Right ventricle myocardium superior (tissue), 1 donor: Measurements from ENCODE around the gene RMND1. TPM values are rescaled to one million over a fixed set of nuclear protein-coding genes. Genes with fewer than 3 reads are reported as not detected.
"Not testable (repeated sequence)": the region's sequence is repeated elsewhere in the genome, so short reads cannot be mapped to it uniquely, and the experiment has no call there.

Experiments used
- ATAC-seq: fragments of 200-7000 bp; cut with Tn5 transposase; one replicate; pipeline ENCODE4 v1.9.1; 2020; ENCODE audit warnings: mild to moderate bottlenecking; ENCODE audit not compliant: poor library complexity
- DNase-seq: peaks from one replicate; pipeline ENCODE4 v3.0.0-alpha.2; 2020
- intact Hi-C: fragments of 100-400 bp; cut with DNase I; formaldehyde crosslinking; loops from one replicate; pipeline ENCODE4 v1.11.2; 2022
- total RNA-seq: library from RNA; stranded (reverse); fragmentation: NEBNext Ultra II Directional; extraction: Animal tissue kit (Norgen Biotek cat#: 25700); gene quantifications from one replicate; pipeline ENCODE4 v1.2.1, GENCODE V29; 2021
- donor health status: DM: no; HTN: yes; CAD: no; lungs with severe emphysema.

RMND1 gene
- total RNA-seq, 1 donor from 2014 or later = 15.5 TPM

GRCh38 chr6:151461673-151462072, 9.7 kb upstream of the RMND1 start:
- ATAC-seq (no peak), DNase-seq (no peak)
- intact Hi-C loops = no loop called here

DNA sequence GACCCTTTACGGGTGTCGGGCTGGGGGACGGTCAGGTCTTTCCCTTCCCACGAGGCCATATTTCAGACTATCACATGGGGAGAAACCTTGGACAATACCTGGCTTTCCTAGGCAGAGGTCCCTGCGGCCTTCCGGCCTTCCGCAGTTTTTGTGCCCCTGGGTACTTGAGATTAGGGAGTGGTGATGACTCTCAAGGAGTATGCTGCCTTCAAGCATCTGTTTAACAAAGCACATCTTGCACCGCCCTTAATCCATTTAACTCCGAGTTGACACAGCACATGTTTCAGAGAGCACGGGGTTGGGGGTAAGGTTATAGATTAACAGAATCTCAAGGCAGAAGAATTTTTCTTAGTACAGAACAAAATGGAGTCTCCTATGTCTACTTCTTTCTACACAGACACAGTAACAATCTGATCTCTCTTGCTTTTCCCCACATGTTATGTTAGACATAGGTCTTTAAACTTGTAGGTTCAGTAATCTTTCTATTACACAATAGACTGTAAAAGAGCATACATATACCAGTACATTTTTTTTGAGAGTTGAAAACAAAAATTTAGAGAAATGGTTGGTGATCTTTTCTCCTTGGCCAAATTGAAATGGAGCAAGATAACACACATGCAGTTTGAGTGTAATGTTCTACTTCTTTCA, 3.9 kb upstream of the RMND1 start:
- intact Hi-C loops, ATAC-seq, DNase-seq: not testable (repeated sequence)

- DNase-seq (peak; percentile 49), ATAC-seq (peak; percentile 43)
- intact Hi-C loops = no loop called here
These were observed 963 bp upstream of the RMND1 start for GRCh38 chr6:151452750-151453427.

DNA sequence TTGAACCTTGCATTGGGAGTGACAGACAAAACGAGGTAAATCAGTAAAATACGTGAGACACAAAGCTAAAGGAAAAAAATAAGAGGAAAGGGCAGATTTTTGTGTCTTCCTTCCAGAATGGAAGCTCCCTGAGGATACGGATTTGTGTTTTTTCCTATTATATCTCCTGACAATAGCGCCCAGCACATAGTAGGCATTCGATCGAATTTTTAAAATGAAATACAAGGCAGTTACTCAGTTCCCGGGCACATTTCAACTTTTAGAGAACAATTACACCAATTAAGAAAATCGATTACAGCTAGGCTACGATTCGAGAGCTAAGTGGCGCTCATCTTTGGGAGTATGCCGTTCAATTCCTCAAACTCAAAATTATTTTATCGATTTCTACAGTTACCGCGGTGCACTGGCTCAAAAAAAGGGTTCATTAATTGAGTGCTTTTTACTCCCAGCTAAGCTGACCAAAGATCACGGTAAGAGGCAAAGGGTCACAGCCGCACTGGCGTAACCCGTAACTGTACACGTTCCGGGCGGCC, 443 bp downstream of the RMND1 start:
- DNase-seq = no peak
- ATAC-seq = no peak
- intact Hi-C loops = no loop called here

DNA sequence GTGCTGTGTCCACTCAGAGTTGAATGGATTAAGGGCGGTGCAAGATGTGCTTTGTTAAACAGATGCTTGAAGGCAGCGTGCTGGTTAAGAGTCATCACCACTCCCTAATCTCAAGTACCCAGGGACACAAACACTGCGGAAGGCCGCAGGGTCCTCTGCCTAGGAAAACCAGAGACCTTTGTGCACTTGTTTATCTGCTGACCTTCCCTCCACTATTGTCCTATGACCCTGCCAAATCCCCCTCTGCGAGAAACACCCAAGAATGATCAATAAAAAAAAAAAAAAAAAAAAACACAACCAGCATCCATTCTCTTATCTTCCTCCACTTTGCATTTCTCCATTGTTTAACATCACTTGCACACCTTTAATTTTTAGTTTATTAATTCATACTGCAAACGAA, 998 bp downstream of the RMND1 start:
- ATAC-seq, intact Hi-C loops: not testable (repeated sequence)

GRCh38 chr6:151448623-151449022, 3.3 kb downstream of the RMND1 start:
- intact Hi-C loops = no loop called here
- ATAC-seq (no peak), DNase-seq (no peak)

More for the DNA sequence above, 998 bp downstream of the RMND1 start:
- not testable (repeated sequence) for DNase-seq

DNA sequence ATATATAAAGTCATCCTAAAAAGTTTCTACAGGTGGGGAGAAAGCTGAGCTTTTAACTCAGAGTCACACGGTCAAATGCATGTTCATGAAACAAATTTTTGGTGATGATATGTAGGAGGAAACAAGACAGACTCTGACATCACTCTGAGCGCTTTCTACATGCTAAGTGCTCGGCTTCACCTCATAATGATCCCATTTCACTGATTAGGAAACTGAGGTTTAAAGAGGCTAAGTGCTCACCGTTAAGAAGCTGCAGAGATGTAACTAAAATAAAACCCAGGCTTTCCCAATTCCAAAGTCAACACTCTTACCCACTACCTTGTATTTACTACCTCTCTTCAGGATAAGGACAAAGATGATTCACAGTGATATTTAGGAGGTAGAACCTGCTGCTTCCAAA, 4.7 kb downstream of the RMND1 start:
- intact Hi-C loops = no loop called here
- ATAC-seq (no peak), DNase-seq (no peak)

- DNase-seq = no peak
- intact Hi-C loops = no loop called here
- peak; percentile 57 for ATAC-seq
These were observed 6.4 kb downstream of the RMND1 start for GRCh38 chr6:151445482-151445881.

GRCh38 chr6:151443911-151444621, 7.9 kb downstream of the RMND1 start:
- no peak for DNase-seq
- intact Hi-C loops = no loop called here
- no peak for ATAC-seq

DNA sequence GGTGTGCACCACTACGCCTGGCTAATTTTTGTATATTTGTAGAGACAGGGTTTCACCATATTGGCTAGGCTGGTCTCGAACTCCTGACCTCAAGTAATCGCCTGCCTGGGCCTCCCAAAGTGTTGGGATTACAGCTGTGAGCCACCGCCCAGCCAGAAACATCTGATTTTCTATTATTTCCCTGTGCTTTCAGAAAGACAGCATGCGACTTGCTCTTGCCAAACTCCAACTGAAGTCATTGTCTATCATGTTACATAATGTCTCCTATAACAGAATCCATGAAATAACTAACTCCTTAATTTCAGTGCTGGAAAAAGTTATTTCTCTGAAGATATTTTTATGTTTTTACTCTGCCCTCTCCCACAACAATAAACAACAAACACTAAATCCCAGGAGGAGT, 8.5 kb downstream of the RMND1 start:
- DNase-seq (no peak), ATAC-seq (no peak)
- intact Hi-C loops = no loop called here

DNA sequence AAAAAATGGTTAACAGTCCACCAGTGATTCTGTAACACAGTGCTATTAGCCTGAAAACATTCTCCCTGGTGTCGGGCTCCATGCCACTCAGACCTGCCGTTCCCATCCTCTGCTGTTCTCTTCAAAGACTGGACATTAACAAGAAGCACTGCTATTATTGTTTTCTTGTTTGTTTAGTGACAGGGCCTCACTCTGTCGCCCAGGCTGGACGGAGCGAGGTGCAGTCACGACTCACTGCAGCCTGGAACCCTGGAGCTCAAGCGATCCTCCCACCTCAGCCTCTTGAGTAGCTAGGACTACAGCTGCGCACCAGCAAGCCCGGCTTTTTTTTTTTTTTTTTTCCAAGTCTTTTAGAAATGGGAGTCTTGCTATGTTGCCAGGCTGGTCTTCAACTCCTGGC, 9.6 kb downstream of the RMND1 start:
- intact Hi-C loops = no loop called here
- ATAC-seq (no peak), DNase-seq (no peak)

DNA sequence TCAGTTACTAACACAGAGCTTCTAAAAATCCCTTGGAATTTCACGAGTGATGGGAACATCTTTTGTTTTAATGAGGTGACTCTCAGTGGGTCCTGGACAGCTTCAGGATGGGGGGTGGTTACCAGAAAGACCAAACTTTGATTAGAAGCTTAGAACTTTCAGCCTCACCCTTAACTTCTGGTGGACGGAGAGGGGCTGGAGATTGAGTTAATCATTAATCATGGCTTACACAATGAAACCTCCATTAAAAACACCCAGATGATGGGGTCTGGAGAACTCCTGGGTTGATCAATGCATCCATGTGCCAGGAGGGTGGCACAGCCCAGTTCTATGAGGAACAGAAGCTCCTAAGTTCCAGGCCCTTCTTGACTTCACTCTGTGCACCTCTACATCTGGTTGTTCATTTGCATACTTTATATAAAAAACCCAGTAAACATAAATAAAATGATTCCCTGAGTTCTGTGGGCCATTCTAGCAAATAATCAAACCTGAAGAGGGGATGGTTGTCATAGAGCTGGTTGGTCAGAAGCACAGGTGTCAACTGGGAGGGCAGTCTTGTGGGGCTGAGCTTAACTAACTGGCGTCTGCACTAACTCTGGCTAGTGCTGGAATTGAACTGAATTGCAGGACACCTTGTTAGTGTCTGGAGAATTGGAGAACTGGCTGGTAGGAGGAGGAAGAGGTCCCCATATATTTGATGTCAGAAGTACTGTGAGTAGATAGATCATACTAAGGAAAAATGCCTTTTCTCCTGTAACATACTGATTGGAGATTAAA, 10.3 kb downstream of the RMND1 start:
- ATAC-seq (no peak), DNase-seq (no peak)
- intact Hi-C loops = no loop called here

DNA sequence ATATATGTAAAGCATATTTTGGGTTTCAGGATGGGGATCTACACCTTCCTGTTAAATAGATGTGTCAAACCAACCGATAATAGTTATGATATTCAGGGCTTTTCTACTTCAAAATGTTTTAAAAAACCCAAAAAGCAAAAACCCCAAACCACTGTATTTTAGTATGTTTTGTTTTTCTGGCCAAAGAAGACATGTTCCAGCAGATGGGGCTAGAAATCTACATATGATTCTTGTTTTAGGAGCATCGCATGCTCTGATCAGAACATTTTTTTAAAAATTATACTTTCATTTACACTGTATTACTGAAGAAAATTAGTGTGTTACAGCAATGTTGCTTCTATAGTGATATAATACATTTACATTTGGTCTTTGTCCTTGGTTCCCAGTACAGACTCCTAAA, 11.0 kb downstream of the RMND1 start:
- intact Hi-C loops = no loop called here

DNA sequence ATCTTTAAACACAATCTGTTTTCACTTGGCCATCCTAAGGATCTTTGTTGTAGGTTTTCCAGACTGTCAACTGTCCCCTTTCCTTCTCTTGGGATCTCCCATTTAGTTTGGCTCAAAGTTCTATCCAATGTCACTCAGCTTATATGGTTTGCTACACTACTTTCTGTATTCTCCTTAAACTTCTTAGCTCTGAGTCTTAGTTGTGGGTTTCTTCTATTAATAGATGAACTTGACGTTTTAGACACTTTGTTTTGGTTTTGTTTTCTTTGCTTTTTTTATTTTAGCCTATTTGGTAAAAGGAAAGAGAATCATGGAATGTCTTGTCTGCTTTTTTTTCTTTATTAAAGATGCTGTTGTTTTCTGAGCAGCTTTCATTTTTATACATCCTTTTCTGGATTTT, 11.4 kb downstream of the RMND1 start:
- DNase-seq = no peak
- intact Hi-C loops = no loop called here
- ATAC-seq = no peak

More for the DNA sequence above, 11.0 kb downstream of the RMND1 start:
- ATAC-seq (no peak), DNase-seq (no peak)

- ATAC-seq (no peak), DNase-seq (no peak)
- intact Hi-C loops = no loop called here
These were observed 14.5 kb downstream of the RMND1 start for GRCh38 chr6:151437401-151437800.

DNA sequence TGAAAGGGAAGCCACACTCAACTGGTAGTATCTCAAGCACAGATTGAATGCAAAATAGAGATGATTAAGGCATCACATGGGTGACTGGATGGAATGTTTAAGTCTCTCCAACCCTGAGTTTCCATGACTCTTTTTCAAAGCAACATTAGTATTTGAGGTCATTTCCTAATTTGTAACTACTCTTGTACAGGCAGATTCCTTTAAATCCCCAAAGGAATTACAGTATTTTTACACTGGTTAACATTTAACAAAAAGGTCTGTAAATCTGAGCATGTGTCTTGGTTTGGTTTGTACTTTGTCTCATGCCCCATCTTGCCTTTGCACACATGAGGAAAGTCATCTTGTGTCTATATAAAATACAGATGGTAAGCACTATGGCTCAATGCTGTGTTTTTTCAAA, 15.1 kb downstream of the RMND1 start:
- DNase-seq (no peak), ATAC-seq (no peak)
- intact Hi-C loops = no loop called here

- ATAC-seq = no peak
- intact Hi-C loops = no loop called here
- DNase-seq = no peak
These were observed 15.6 kb downstream of the RMND1 start for GRCh38 chr6:151436300-151436699.

DNA sequence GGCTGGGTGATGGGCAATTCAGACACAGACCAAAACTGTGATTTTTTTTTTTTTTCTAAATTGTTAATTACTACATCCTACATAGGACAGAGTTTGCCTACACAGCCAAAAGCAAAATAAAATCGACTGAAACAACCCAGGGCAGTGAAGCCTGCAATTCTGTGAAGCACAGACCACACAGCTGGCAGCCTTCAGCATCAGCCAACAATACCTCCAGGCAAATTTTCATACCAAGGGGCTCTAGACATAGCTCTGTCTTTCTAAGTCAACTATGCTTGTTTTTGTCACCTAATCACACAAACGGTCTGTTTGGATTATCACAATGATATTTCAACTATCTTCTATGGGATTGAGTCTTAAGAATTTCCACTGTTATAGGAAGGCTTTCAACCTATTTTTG, 17.6 kb downstream of the RMND1 start:
- intact Hi-C loops = no loop called here
- no peak for ATAC-seq
- DNase-seq = no peak

- intact Hi-C loops = no loop called here
- DNase-seq (no peak), ATAC-seq (no peak)
These were observed 19.3 kb downstream of the RMND1 start for GRCh38 chr6:151432651-151433050.
